Heart left ventricle (tissue), 16 donors: ENCODE measurements around the gene DPM1. TPM values are rescaled to one million over a fixed set of nuclear protein-coding genes. Genes with fewer than 3 reads are reported as not detected.
A peak's percentile ranks its signal among the peaks of the same experiment; 100 is the strongest.

ENCODE experiments used
- ATAC-seq, 4 donors: fragments of 200-7000 bp; cut with Tn5 transposase; one replicate each; pipeline ENCODE4 v1.9.1; 2020 to 2022; ENCODE audit warnings: moderate library complexity in 4 of 4, mild to moderate bottlenecking in 3 of 4, moderate number of reproducible peaks in 1 of 4
- DNase-seq, 5 donors: peaks; one replicate each; pipeline ENCODE4 v3.0.0-alpha.2; 2020
- H3K27ac ChIP-seq, 12 donors: fragments of 200-600 bp; sonication (generic) in 4 of 12; one replicate each; pipeline versions ENCODE4 v1.5.0 to v1.8.0; 2016 to 2022; ENCODE audit warnings: mild to moderate bottlenecking in 2 of 12
- H3K27me3 ChIP-seq, 9 donors: fragments of 200-600 bp; sonication (generic) in 2 of 9; one replicate each; pipeline versions ENCODE4 v1.5.1 to v1.8.0; 2016 to 2022; ENCODE audit warnings: mild to moderate bottlenecking in 3 of 9
- H3K36me3 ChIP-seq, 9 donors: fragments of 200-600 bp; sonication (generic) in 2 of 9; one replicate each; pipeline versions ENCODE4 v1.5.0 to v1.8.0; 2018 to 2022; ENCODE audit warnings: mild to moderate bottlenecking in 2 of 9
- H3K4me1 ChIP-seq, 12 donors: fragments of 200-600 bp; sonication (generic) in 4 of 12; one replicate each; pipeline versions ENCODE4 v1.5.0 to v1.8.0; 2016 to 2022; ENCODE audit warnings: mild to moderate bottlenecking in 3 of 12
- H3K4me3 ChIP-seq, 12 donors: fragments of 200-600 bp; sonication (generic) in 4 of 12; one replicate each; pipeline versions ENCODE4 v1.5.0 to v1.8.0; 2017 to 2022; ENCODE audit warnings: mild to moderate bottlenecking in 9 of 12, moderate library complexity in 4 of 12
- H3K9me3 ChIP-seq, 12 donors: fragments of 200-600 bp; sonication (generic) in 4 of 12; one replicate each; pipeline versions ENCODE4 v1.5.0 to v1.8.0; 2016 to 2022; ENCODE audit warnings: mild to moderate bottlenecking in 1 of 12
- CTCF ChIP-seq, 12 donors: fragments of 200-600 bp; sonication (generic) in 4 of 12; IDR thresholded peaks; one replicate each; pipeline versions ENCODE4 v1.5.0 to v1.8.0; 2018 to 2022; ENCODE audit warnings: antibody characterized with exemption in 12 of 12, mild to moderate bottlenecking in 5 of 12
- POLR2A ChIP-seq, 2 donors: fragments of 450-650 bp; IDR thresholded peaks; one replicate each; pipeline ENCODE4 v1.6.1; 2017; ENCODE audit warnings: antibody characterized with exemption in 2 of 2, mild to moderate bottlenecking in 2 of 2, moderate library complexity in 2 of 2
- WGBS, 4 donors: extraction: QIAGEN DNeasy Blood & Tissue Kit in 2 of 4; methylation state at CpG; one replicate each; pipeline versions ENCODE4 v1.1.5 to v1.1.7; 2013 to 2018; 5-methylcytosine and 5-hydroxymethylcytosine counted together
- intact Hi-C, 10 donors: fragments of 100-400 bp; cut with DNase I; formaldehyde crosslinking; loops; one replicate each; pipeline versions ENCODE4 v1.11.1 to v1.14.2; 2022
- polyA plus RNA-seq, 2 donors: library from polyadenylated mRNA; stranded (reverse); fragments of 200-250 nt; gene quantifications; one replicate each; pipeline ENCODE4 v1.2.3, GENCODE V29; 2013
- total RNA-seq, 9 donors: library from RNA; depleted of rRNA in 2 of 9; stranded (reverse); fragments of >200 nt in 2 of 9; fragmentation: NEBNext Ultra II Directional in 3 of 9; extraction: Animal tissue kit (Norgen Biotek cat#: 25700) in 3 of 9; gene quantifications; one replicate each; pipeline versions ENCODE4 v1.1.0 to v1.2.4, GENCODE V29; 2016 to 2023
- donor health status: ischemic (EF 13 %, LVEDD 7.1; RV severe dilation, severe dysfunction).
- donor health status: healthy with polysubstance abuse.
- donor health status: DM: no; HTN: yes; CAD: no.
- donor health status: DM: no; HTN: no; CAD: no.
- donor health status: ischemic (EF 25% LVEDD 6.9; RV normal size, moderate dysfunction).
- donor health status: ischemic (EF 25% LVEDD 5.7; RV mildly dilated, moderate dysfunction).
- donor health status: healthy.
- donor health status: DM: yes; HTN: yes; CAD: no.
- donor health status: ischemic (EF 35%, LVEDD 5.7; RV mildly dilated, moderate dysfunction).
- donor health status: nonischemic (EF 11% LVEDD 7.7; RV severe dilation, severe dysfunction).
- donor health status: DM: yes; HTN: yes; CAD: no.
- donor health status: PGD.
- donor health status: ischemic (EF 29% LVEDD 5.4; RV normal size, mild dysfunction).
- donor health status: nonischemic (EF 23%, LVEDD 6.1; RV moderate dilation, normal function).

DPM1 gene
- total and polyA plus RNA-seq, 11 donors, result 32.5 to 58.2 (median 49.5) TPM

GRCh38 chr20:50930976-50931305 is 27.4 kb downstream of the DPM1 start:
- TF ChIP-seq CTCF (IDR thresholded peaks at IDR 0.05) (no peak), POLR2A (IDR thresholded peaks at IDR 0.05) (no peak)
- Histone ChIP-seq H3K4me3 (peak overlapping the region; percentile 43 to 92 (median 67)), H3K36me3 (peaks cover 0 to 54% (median 42%) of the 10 kb centered on the region in 9 donors), H3K27ac (peak overlapping the region; percentile 94 to 100 (median 99)), H3K9me3 (no peaks in the 10 kb centered on the region), H3K4me1 (peaks cover 0 to 49% (median 27%) of the 10 kb centered on the region in 12 donors), H3K27me3 (no peaks in the 10 kb centered on the region)
- ATAC-seq (peak in 2 of 4 donors; percentile 39 to 51), DNase-seq (no peak)
- 1% methylated on average over 21 to 44 of the region's 45 CpGs for WGBS, 4 donors
- intact Hi-C loops, result loop anchor here in 5 of 10 donors (1.0 to 5.0 kb wide), 7 partner anchors 27 to 139 kb away; partner anchors contain the start of genes DPM1 (in 3 of the 5), MOCS3 (in 3 of the 5) and BCAS4 (in 1 of the 5)

- intact Hi-C loops, result loop anchor here in 5 of 10 donors (1.0 to 5.0 kb wide), 6 partner anchors 28 to 138 kb away; partner anchors contain the start of genes DPM1 (in 2 of the 5), MOCS3 (in 2 of the 5) and BCAS4 (in 1 of the 5)
- 0 to 1% (median 1%) methylated on average over 3 to 79 of the region's 79 CpGs for WGBS, 4 donors
- peaks cover 0 to 54% (median 36%) of the 10 kb centered on the region in 9 donors for H3K36me3 ChIP-seq
- peak overlapping the region; percentile 71 to 92 (median 78) for H3K4me3 ChIP-seq
- peak overlapping the region; percentile 94 to 100 (median 99) for H3K27ac ChIP-seq
- TF ChIP-seq CTCF (IDR thresholded peaks at IDR 0.05), result no peak
- no peak for TF ChIP-seq POLR2A (IDR thresholded peaks at IDR 0.05)
- no peaks in the 10 kb centered on the region for H3K27me3 ChIP-seq
- DNase-seq (peak; percentile 22 to 68 (median 33)), ATAC-seq (peak in 2 of 4 donors; percentile 1 to 3)
- no peaks in the 10 kb centered on the region for H3K9me3 ChIP-seq
- peaks cover 0 to 55% (median 32%) of the 10 kb centered on the region in 12 donors for H3K4me1 ChIP-seq
Observed at GRCh38 chr20:50930139-50930975, 28.0 kb downstream of the DPM1 start.

- intact Hi-C loops, result loop anchor here (1.0 to 10.0 kb wide), 10 partner anchors 29 to 305 kb away; partner anchors contain the start of genes BCAS4 (in 5 of the 10), DPM1 (in 2 of the 10) and MOCS3 (in 2 of the 10)
Observed at GRCh38 chr20:50929299-50930138, 28.8 kb downstream of the DPM1 start.

More at GRCh38 chr20:50929299-50930138, 28.8 kb downstream of the DPM1 start:
- 14 to 19% (median 16%) methylated on average over 13 of the region's 13 CpGs for WGBS, 4 donors
- Histone ChIP-seq H3K4me1 (peaks cover 0 to 62% (median 37%) of the 10 kb centered on the region in 12 donors), H3K27ac (peak overlapping the region in 11 of 12 donors; percentile 63 to 99 (median 79)), H3K27me3 (no peaks in the 10 kb centered on the region), H3K36me3 (peaks cover 0 to 52% (median 28%) of the 10 kb centered on the region in 9 donors), H3K4me3 (peak overlapping the region; percentile 71 to 92 (median 78)), H3K9me3 (no peaks in the 10 kb centered on the region)
- DNase-seq (peak; percentile 86 to 92 (median 89)), ATAC-seq (peak; percentile 71 to 79 (median 74))
- peak; percentile 69 to 92 (median 80) for TF ChIP-seq CTCF (IDR thresholded peaks at IDR 0.05)
- no peak for TF ChIP-seq POLR2A (IDR thresholded peaks at IDR 0.05)
